HEK293 (cell line): ENCODE results near the gene IFIH1.

ENCODE experiments used
- CTCF ChIP-seq: fragments of 450-650 bp; formaldehyde crosslinking; IDR thresholded peaks from 2 replicates; pipeline ENCODE4 v1.5.1; 2016; ENCODE audit warnings: missing biosample characterization, missing genetic modification characterization
- YY1 ChIP-seq: fragments of 450-650 bp; formaldehyde crosslinking; IDR thresholded peaks from 2 replicates; pipeline ENCODE4 v1.5.1; 2018; ENCODE audit warnings: missing biosample characterization, missing genetic modification characterization

DNA sequence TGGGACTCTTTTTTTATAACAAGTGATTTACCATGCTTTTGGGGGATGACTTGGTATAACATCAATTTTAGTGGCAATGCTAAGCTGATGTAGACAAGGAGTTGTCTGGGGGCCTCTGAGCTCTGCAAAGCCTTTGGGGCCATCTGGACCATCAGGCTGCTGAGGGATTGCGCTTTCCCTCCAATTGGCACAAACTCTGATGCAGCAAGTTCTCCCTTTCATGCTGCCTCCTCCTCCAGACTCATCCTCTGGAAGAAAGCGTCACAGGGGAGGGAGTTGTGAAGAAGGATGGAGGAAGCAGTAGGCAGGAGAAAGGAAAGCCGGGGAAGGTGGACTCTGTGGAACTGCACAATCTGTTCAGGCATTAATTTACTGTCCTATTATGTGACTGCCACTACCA is 65.0 kb downstream of the IFIH1 start:
- no peak for TF ChIP-seq YY1
- no peak for TF ChIP-seq CTCF
